AG04450 (cell line): Measurements from ENCODE around the gene LIMK1. TPM values are rescaled to one million over a fixed set of nuclear protein-coding genes. Genes with fewer than 3 reads are reported as not detected.

ENCODE experiments used
- CTCF ChIA-PET: fragments of 300-600, 350-600 bp; formaldehyde crosslinking; extraction: SDS; loops from one replicate; lab custom pipeline; 2022; ENCODE audit warnings: antibody characterized with exemption, inconsistent platforms; lab: Charles Lee
- POLR2A ChIA-PET: fragments of 350-600 bp; formaldehyde crosslinking; extraction: SDS; loops from one replicate; lab custom pipeline; 2021; ENCODE audit warnings: antibody characterized with exemption, inconsistent platforms; lab: Yijun Ruan, JAX
- DNase-seq: peaks from one replicate; pipeline ENCODE4 v3.0.0-alpha.2; 2011; ENCODE audit warnings: low read depth, low spot score
- H3K27ac ChIP-seq: one replicate; pipeline ENCODE4 v1.5.1; 2012; ENCODE audit warnings: low read depth, low read length, control low read depth
- H3K27me3 ChIP-seq: one replicate; pipeline ENCODE4 v1.6.0; 2012; ENCODE audit warnings: low read length; ENCODE audit not compliant: control insufficient read depth, insufficient read depth
- H3K4me3 ChIP-seq: 2 replicates; pipeline ENCODE4 v1.5.1; 2011; ENCODE audit warnings: mild to moderate bottlenecking, low read depth, low read length, control low read depth
- H3K9me3 ChIP-seq: 2 replicates; pipeline ENCODE4 v1.5.1; 2012; ENCODE audit warnings: low read length; ENCODE audit not compliant: control insufficient read depth, insufficient read depth
- polyA plus RNA-seq: library from polyadenylated mRNA; depleted of rRNA; stranded (reverse); fragments of >200 nt; gene quantifications from 2 replicates; pipeline ENCODE4 v1.2.3, GENCODE V29; 2011
- TF ChIP-seq, protein P1 (sequence below): IDR thresholded peaks from 2 replicates; pipeline ENCODE4 v1.5.1; 2011; ENCODE audit warnings: low read depth, low read length, control low read depth, inconsistent platforms

LIMK1 gene
- polyA plus RNA-seq, 1 experiment = 33.0 TPM

DNA sequence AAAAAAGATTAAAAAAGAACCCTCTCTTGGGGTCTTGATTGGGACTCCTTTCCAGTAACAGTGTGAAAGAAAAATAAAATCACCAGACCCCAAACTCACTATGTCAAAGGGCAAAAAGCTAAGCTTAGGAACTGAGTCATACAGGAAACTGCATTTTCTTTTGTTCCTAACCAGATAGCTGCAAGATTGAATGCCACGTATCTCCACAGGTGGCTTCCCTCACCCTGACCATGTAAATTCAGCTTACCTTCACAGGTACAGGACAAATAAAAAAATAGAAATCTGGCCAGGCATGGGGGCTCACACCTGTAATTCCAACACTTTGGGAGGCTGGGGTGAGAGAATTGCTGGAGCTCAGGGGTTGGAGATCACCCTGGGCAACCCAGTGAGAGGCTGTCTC is 58.1 kb downstream of the LIMK1 start:
- Histone ChIP-seq H3K27ac (no peak overlapping the region), H3K9me3 (peaks cover 16% of the 10 kb centered on the region), H3K27me3 (peaks cover 3% of the 10 kb centered on the region), H3K4me3 (no peak overlapping the region)
- no peak for DNase-seq
- TF ChIP-seq, protein P1, sequence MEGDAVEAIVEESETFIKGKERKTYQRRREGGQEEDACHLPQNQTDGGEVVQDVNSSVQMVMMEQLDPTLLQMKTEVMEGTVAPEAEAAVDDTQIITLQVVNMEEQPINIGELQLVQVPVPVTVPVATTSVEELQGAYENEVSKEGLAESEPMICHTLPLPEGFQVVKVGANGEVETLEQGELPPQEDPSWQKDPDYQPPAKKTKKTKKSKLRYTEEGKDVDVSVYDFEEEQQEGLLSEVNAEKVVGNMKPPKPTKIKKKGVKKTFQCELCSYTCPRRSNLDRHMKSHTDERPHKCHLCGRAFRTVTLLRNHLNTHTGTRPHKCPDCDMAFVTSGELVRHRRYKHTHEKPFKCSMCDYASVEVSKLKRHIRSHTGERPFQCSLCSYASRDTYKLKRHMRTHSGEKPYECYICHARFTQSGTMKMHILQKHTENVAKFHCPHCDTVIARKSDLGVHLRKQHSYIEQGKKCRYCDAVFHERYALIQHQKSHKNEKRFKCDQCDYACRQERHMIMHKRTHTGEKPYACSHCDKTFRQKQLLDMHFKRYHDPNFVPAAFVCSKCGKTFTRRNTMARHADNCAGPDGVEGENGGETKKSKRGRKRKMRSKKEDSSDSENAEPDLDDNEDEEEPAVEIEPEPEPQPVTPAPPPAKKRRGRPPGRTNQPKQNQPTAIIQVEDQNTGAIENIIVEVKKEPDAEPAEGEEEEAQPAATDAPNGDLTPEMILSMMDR = no peak
- POLR2A ChIA-PET = interaction anchor here (0.6 kb wide), 1 partner anchor 11 kb away, joined by 3 read pairs; no protein-coding TSS in a partner anchor
- CTCF ChIA-PET = interaction anchor here (1.4 kb wide), 1 partner anchor 23 kb away, joined by 4 read pairs; no protein-coding TSS in a partner anchor

DNA sequence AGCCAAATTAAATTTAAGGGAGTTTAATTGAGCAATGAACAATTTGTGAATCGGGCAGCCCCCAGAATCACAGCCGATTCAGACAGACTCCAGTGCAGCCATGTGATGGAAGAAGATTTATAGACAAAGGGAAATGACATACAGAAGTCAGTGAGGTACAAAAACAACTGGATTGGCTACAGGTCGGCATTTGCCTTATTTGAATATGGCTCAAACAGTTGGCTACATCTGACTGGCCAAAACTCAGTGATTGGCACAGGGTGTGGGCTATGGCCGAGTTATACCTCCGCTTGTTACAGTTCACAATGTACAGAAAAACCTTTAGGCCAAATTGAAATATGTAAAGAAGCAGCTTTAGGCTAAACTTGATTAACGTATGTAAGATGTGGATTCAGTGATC is 59.8 kb downstream of the LIMK1 start:
- TF ChIP-seq, protein P1 = no peak
- no peak overlapping the region for H3K4me3 ChIP-seq
- POLR2A ChIA-PET = no interaction called here
- H3K27ac ChIP-seq = no peak overlapping the region
- H3K27me3 ChIP-seq = peaks cover 3% of the 10 kb centered on the region
- DNase-seq = no peak
- peaks cover 16% of the 10 kb centered on the region for H3K9me3 ChIP-seq
- CTCF ChIA-PET = no interaction called here

DNA sequence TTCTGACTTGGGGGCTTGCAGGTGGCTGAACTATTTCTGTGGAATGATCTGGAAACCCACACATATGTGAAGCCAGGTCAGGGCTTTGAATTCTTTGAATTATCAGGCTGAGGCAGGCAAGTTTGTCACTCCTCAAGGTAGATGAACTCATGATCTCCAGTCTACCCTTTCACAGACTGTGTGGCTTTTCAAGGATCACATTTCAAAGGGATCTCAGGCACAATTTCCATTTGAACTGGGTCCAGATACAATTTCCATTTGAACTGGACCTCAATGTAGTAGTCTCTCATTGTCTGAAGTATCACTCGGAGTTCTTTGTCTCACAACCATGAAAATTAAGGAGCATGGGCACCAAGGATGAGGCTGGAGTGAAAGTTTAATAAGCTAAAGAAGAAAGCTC is 64.9 kb downstream of the LIMK1 start:
- CTCF ChIA-PET = interaction anchor here (0.6 to 1.6 kb wide), 3 partner anchors 16 to 81 kb away, joined by 3 to 5 read pairs (median 4); no protein-coding TSS in a partner anchor
- no peak overlapping the region for H3K4me3 ChIP-seq
- H3K27ac ChIP-seq = no peak overlapping the region
- TF ChIP-seq, protein P1 = no peak
- H3K27me3 ChIP-seq = peaks cover 3% of the 10 kb centered on the region
- DNase-seq = no peak
- H3K9me3 ChIP-seq = peaks cover 16% of the 10 kb centered on the region
- POLR2A ChIA-PET = no interaction called here

DNA sequence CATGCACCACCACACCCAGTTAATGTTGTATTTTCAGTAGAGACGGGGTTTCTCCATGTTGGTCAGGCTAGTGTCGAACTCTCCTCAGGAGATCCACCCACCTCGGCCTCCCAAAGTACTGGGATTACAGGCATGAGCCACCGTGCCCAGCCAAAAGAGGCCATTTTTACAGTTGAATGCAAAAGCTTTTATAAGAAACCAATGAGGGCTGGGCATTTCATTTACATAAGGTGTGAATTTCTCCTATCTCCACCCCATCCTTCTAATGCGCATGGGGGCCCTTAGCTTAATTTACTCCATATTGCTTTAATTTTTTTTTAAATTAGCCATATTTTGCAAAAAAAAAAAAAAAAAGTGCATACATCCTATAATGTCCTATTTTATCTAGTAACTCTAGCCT is 65.5 kb downstream of the LIMK1 start:
- POLR2A ChIA-PET = no interaction called here

DNA sequence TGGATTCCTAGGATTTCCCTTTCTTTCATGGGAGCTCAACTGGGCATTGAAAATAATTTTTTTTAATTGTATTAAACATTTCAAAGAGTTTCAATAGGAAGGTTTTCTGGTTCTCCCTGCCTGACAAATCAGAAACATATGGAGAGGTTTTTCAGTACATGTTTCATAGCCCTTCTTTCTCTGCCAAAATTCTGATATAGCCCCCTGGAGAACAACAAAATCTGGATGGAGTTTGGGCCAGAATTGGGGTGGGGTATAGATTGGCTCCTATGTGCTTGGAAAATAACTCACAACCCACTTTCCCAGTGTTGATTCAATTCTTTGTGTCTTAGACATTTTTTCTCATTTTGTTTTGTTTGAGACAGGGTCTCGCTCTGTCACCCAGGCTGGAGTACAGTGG is 66.0 kb downstream of the LIMK1 start:
- Histone ChIP-seq H3K27ac (no peak overlapping the region), H3K27me3 (peaks cover 3% of the 10 kb centered on the region), H3K9me3 (peaks cover 8% of the 10 kb centered on the region), H3K4me3 (no peak overlapping the region)
- TF ChIP-seq, protein P1 = no peak
- POLR2A ChIA-PET = no interaction called here
- CTCF ChIA-PET = interaction anchor here (0.6 to 1.6 kb wide), 3 partner anchors 15 to 534 kb away, joined by 4 to 5 read pairs (median 4); no protein-coding TSS in a partner anchor
- no peak for DNase-seq

More for the DNA sequence above, 65.5 kb downstream of the LIMK1 start:
- Histone ChIP-seq H3K9me3 (peaks cover 13% of the 10 kb centered on the region), H3K4me3 (no peak overlapping the region), H3K27ac (no peak overlapping the region), H3K27me3 (peaks cover 3% of the 10 kb centered on the region)
- CTCF ChIA-PET = interaction anchor here (0.6 to 1.6 kb wide), 4 partner anchors 16 to 534 kb away, joined by 3 to 5 read pairs (median 4); no protein-coding TSS in a partner anchor
- TF ChIP-seq, protein P1 = no peak
- no peak for DNase-seq
